Measurements from ENCODE around the gene TSSK3.
A peak's percentile ranks its signal among the peaks of the same experiment; 100 is the strongest.
"Not testable (repeated sequence)": the region's sequence is repeated elsewhere in the genome, so short reads cannot be mapped to it uniquely, and the experiment has no call there.

TSSK3 gene

DNA sequence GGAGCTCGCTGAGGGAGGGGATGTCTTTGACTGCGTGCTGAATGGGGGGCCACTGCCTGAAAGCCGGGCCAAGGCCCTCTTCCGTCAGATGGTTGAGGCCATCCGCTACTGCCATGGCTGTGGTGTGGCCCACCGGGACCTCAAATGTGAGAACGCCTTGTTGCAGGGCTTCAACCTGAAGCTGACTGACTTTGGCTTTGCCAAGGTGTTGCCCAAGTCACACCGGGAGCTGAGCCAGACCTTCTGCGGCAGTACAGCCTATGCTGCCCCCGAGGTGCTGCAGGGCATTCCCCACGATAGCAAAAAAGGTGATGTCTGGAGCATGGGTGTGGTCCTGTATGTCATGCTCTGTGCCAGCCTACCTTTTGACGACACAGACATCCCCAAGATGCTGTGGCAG lies 1.4 kb downstream of the TSSK3 start:
- DNase-seq: no peak

DNA sequence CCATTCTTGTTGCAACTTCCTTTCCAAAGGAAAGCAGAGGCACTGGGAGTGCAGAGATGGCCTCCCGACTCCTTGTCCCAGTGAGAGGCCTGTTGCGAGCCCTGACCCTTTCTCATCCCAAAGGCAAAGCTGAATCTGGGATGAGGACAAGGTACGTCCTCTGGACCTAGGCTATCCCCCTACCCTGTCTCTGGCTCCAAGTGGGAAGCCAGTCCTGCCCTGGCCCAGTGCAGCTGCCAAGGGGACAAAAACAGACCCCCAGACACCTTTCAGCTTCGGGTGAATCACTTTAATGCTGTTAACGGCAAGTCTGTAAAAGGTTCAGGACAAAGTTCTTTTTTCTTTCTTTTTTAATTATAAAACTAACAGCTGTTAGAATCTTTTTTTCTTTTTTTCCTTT lies 2.5 kb downstream of the TSSK3 start:
- no peak for DNase-seq

DNA sequence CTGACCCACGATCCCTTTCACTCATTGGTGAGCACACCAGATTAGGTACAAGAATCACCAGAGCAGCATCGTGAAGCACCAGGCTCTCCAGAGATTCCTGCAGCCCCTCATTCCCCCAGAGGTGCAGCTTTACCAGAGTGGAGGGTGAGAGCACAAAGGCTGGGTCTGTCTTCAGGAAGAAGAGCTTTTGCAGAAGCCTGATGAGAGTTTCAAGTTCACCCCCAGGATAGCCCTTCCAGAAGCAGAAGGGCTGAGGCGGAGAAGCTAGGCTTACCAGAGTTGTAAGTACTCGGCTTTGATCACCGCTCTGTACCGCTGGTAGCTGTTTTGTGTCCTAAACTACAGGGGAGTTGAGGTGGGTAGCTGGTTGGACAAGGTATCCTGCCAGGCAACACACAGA lies 3.1 kb downstream of the TSSK3 start:
- DNase-seq: no peak

DNA sequence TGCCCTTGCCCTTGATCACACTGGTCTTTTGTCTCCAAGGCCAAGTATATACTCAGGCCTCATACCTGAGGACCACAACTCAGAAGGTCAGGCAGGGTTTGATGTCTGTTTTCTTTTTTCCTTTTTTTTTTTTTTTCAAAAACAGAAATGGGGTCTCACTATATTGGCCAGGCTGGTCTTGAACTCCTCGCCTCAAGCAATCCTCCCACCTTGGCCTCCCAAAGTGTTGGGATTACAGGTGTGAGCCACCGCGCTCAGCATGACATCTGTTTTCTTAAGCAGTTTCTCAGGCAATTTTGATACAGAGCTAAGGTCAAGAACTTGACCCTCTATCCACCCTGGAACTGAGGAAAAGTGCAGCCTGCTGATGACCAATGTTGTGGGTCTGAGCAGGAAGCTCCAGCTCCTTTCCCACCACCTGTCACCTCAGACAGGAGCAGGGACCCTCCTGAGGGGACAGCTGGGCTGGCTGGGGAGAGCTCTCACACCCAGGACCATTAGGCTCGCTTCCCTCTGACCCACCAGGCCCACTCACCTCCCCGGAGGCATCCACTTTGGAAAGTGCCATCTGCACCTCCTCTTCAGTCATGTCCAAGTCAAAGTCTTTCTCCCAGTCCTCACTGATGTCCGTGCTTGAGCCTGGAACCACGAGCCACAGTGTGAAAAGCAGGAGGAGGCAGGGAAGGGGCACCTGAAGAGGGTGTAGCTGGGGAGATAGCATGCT lies 5.7 kb downstream of the TSSK3 start:
- DNase-seq: no peak

DNA sequence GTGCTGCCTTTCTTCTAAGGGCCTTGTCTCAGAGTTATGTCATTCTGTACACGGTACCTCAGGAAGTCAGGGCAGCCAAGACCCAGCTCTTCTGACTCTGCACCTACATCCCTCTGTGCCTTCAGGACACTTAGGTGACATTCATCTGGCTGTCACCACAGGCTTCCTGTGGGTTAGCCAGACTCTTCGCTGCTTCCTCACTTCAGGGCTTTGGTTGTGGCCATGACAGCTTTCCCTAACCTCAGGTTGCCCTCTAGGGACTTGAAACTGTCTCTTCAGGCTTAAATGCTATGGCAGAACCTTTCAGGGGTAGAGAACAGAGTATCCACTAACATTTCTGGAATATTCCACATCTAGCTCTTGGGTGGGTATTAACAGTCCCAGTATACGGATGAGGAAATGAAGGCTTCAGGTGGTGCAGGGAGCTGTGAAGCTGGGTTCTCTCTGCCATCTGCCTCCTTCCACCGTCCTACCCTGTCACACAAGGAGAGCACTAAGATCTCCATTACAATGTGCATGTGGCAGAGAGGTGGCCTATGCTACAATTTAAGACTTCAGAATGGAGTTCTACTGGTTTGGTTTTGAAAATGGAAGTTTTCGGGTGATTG lies 9.9 kb downstream of the TSSK3 start:
- DNase-seq: no peak

DNA sequence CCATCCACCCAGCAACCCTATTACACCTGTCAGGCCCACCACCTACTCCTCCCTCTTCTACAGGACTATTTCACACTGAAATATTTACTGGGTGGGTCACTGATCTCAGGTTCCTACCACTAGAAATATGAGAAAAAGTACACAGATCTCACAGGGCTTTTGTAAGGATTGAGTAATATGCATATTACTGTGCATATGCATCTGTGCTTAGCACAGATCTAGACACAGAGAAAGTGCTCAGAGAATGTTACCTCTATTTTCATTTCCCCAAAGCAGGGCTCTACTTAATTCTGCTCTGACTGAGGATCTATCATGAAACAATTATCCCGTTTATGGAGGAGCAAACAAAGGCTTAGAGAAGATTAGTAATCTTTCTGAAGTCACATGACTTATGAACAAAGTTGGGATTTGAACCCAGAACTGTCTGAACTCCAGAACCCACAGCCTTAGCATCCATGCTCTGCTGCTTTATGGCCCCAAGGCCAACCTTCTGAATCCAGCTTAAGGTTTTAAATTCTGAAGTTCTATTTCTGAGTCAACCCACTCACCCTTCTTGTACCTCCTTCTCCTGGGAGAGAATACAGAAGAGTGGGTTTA lies 11.8 kb downstream of the TSSK3 start:
- no peak for DNase-seq

DNA sequence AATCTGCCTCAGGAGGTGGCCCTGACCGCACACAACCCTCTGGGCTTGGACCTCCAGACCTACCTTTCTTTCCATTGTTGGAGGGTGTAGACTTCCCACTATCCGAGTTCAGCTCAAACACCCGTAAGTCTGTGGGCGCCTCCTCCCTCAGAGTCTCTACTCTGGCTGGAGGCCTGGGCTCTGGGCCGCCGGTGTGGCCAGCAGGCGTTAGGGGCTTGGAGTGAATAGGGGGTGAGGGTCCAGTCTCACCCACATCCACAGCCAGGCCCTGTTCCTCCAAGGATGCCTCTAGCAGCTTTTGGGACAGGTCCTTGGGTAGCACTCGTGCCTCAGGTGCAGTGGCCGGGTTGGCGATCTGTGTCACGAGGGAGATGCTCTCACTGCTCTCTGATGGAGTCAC lies 13.9 kb downstream of the TSSK3 start:
- DNase-seq: no peak

DNA sequence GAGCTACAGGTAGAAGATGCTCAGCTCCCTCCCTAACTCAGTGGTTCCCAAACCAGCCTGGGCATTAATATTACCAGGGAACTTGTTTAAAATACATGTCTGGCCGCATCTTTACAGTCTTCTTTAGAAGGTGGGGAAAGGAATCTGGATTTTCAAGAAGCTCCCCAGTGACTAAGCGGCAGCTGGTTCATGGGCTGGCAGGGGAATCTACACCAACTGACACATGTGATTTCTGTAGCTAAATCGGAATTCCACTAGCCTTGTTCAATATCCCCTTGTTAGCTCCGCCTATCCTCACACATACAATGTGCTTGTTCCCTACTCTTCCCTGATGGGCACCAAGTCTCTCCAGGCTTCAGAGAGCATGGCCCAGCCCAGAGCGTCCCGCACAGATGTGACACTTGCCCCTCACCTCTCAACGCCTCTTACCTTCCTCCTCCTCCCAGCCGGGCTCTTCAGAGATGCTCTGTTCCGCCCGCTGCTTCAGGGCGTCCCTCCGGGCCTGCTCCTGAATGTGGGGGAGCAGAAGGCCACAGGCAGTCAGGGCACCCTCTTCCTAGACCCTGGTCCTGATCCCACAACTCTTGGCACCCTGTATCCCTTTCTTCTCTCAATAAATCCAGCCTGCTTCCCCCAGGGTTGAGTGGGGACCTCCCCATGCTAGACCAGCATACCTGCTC lies 15.3 kb downstream of the TSSK3 start:
- no peak for DNase-seq

DNA sequence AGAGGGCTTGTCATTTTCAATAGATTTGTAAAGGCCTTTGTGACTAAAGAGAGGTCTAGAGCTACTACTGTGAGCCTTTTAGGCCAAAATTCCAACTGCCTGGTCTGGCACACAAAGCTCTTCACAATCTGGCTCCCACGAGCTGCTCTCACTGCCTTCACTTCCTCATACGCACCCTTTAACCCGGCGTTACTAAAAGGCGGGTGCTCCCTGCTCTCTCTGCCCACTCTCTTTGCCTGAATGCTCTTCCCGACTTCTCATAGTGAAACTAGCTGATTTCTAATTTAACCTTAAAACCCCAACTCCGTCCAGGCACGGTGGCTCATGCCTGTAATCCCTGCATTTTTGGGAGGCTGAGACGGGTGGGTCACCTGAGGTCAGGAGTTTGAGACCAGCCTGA lies 17.7 kb downstream of the TSSK3 start:
- DNase-seq: no peak

DNA sequence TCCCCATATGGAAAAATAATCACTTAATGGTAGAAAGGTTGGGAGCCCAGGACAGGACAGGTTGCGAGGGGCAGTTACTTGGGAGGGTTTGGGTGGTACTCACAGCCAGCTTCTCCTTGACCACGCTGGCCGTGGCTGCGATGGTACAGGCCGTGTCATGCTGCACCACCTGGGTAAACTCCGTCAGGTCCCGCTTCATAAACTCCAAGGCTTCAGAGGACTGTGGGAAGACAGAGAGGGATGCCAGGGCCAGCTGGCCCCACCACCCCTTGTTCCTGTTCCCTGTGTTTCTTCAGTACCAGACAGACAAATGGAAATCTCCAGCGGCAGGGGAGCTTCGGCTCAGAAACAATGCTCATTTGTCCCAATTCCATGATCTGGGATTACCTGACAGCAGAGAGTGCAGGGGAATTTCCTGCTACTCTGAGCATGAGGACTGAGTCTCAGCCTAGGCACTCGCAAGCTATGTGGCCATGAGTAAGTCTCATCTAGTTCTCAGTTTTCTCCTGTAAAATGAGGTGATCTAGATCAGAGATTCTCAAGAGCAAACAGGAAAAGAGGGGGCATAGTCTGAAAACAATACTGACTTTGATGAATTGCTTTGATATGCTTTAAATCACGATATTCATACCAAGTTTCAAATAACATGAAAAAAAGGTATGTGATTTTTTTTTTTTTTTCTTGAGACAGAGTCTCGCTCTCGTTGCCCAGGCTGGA lies 24.5 kb downstream of the TSSK3 start:
- no peak for DNase-seq

DNA sequence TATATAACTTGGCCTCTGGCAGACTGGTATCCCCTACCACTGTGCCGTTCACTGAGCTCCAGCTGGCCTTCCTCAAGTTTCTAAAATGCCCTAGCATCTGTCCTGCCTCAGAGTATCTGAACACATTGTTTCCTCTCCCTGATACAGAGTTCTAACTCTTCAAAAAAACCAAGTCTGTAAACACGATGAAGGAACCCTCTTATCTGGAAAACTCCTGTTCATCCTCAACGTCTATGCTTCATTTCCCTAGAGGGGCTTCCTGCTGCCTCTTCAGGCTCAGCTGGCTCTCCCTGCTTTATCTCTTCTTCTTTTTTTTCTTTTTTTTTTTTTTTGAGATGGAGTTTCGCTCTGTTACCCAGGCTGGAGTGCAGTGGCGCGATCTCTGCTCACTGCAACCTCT lies 26.3 kb downstream of the TSSK3 start:
- no peak for DNase-seq

DNA sequence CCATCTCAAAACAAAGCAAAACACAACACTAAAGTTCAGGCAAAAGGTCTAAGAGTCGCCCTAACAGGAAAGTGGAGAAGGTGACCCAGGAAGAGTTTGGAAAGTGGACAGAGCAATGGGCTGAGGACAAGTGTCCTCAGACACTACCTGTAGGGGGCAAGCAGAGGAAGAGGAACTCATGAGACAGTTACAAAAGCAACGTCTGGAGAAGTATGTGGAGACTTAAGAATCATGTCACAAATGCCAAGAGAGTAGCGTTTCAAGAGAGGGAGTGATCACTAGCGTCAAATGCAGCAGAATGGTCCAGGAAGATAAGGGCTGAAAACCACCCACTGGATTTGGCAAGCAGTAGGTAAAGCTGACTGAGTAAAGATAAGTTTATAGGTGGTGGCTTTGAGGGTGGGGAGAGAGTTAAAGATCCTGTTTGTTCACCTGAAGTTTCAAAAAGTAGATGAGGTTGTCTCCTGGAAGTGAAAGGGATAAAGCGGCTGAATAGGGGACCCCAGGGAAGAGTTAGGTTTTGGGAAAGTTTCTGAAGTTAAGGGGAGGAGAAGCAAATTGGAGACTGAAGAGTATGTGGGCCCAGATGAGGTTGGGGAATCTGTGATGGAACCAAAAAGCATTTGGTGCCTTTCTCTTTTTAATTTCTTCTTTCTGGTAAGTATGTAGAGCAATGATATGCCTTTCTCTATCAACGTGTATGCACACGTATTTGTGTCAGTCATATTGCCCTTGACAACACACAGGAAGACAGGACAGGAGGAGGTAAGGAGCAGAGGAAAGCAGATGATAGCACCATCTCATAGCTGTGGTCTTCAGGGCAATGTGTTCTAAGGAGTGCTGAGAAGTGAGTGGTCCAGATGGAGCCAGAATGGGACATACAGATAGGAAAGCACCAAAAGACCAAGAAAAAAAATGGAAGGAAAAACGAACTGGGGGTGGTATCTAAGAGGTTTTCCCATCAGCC lies 28.8 kb downstream of the TSSK3 start:
- no peak for DNase-seq

DNA sequence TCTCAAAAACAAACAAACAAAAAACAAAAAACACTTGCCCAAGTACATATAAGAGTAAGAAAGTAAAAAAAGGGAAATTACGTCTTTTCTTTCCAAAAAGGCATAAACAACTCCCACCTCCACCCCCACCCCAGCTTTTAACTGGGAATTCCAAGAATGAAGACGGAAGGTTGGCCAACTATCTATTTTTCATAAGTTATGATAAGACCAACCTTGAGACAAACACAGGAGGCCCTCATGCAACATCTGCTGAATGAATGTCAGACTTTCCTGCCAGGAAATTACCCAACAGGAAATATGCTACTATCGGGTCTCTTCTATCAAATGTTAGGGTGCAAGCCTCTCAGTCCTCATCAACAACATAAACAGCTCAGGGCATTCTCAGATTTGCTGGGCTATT lies 30.0 kb downstream of the TSSK3 start:
- DNase-seq: no peak

DNA sequence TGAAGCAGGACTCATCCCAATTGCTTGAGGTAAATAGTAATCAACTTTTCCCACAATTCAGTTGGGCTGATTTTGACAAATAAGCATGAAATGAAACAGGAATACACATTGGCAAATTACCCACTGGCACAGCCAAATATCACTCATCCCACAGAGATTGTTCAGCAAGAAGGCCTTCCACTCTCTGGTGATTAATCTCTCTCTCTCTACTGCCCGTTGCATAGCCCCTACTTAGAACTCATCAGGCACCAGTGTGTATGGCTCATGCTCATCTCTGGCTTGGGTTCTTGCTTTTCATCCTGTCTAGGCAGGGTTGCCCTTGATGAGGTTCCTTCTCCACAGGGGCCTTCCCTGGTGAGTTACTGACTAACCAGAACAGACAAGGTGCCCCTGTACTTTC lies 30.8 kb downstream of the TSSK3 start:
- no peak for DNase-seq

DNA sequence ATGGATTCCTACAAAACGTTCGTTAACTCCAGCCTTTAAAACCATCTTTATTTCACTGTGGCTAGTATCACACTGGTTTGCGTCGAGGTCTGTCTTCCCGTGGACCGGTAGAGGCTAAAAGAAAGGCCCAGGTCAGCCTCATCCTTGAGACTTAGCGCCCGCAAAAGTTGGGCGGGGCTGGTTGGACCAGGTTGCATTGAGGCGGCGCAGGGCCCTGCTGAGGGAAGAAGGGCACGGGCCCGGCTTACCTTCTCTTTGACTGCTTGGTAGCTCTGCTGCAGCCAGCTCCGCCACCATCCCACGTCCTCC lies 31.4 kb downstream of the TSSK3 start:
- no peak for DNase-seq

DNA sequence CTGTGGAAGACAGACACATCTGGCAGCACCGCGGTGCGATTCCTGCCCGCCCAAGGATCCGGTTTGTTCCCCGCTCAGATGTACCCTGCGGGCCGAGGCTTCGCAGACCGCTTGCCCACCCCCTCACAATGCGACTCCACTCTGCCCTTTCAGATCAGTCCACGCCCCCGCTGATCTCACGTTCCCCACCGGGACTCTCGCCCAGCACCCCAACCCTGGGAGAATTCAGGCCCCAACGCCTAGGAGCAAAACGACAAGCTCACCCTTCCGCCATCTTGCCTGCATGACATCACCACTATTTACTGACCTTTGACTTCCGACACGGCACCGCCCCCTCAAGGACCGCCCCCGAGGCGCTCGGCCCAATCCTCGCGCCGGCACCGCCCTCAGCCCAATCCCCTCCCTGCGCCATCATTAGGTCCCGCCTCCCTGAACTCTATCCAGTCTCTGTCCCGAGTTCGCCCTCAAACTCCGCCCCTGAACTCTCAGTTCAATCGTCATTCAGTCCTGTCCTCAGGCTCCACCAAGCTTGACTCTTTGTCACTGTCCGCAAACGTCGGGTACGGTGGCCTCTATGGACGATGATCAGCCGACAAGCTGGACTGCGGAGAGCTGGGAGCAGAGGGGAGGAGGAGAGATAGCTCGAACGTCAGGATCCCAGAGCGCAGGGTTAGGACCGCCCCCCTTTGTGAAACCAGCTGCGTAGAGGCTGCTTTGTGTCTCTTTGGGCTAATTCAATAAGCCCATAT lies 32.0 kb downstream of the TSSK3 start, which contains the start of gene BSDC1:
Gene BSDC1 (minus strand): TSS at position 301 of the 749 bp plus-strand sequence. CDS start 27 bp downstream, at position 274.
- DNase-seq: peak; percentile 99

DNA sequence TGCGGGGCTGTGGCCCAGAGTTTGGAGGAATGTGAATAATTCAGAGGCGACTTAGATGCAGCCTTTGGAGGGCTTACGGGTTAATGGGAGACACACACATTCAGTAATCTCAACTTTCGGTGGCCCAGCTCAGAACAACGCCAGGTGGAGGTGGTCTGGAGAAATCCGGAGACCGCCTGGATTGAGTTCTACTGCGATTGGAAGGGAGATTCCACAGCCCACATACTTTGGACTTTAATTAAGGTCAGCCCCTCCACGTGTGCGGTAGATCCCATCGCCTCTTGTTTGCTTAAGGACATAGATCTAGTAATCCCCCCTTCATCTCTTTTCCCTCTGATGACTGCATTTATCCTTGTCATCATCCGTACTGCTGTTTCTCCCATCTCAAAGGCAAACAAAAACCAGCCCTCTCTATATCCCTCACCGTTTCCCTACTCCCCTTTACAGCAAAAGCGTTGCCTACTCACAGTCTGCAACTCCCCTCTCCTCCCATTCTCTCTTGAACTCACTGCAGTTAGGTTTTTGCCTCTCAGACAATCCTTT lies 32.6 kb downstream of the TSSK3 start:
- DNase-seq: no peak

DNA sequence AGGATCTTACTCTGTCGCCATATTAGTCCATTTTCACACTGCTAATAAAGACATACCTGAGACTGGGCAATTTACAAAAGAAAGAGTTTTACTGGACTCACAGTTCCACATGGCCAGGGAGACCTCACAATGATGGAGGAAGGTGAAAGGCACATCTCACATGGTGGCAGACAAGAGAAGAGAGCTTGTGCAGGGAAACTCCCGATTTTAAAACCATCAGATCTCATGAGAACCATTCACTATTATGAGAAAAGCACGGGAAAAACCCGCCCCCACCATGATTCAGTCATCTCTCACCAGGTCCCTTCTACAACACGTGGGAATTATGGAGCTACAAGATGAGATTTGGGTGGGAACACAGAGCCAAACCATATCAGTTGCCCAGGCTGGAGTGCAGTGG lies 34.2 kb downstream of the TSSK3 start:
- DNase-seq: not testable (repeated sequence)

DNA sequence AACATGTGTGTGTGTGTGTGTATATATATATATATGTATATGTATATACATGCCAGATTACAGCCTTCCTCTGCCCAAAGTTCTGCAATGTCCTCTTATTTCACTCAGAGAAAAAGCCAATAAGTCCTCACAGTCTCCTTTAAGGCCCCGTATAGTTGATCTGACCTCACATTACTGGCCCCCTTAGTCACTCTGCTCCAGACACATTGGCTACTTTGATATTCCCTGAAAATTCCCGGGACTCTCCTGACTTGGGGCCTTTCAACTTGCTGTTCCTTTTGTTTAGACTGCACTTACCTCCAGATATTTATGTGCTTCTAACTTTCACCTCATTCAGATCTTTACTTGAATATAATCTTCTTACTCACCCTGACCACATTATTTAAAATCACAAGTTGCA lies 36.1 kb downstream of the TSSK3 start:
- no peak for DNase-seq

DNA sequence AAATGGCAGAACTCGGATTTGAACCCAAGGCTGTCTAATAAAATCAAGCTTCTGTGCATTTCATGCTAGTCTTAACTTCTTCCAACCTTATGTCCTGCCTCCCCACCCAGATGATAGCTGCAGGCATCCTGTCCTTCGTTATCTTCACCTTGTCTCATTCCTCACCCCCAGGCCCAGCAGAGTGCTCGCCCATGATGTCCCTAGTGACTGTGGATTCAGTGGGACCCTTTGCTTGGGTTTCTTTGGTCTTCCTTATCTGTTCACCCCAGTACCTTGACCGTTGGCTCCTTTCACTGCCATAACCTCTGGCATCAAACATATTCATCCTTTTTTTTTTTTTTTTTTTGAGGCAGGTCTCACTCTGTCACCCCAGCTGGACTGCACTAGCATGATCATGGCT lies 37.5 kb downstream of the TSSK3 start:
- DNase-seq: no peak

Measured in midbrain (tissue), 1 donor.